GM13977 (cell line): ENCODE data around the gene CNGB1.

ENCODE experiments used
- DNase-seq: peaks from one replicate; pipeline ENCODE4 v3.0.0; 2012; ENCODE audit warnings: low spot score
- in situ Hi-C: fragments of 300-500 bp; cut with MboI; formaldehyde crosslinking; loops from one replicate; pipeline ENCODE4 v1.12.0; 2022; ENCODE audit warnings: low sequenced_read_pairs, low pct_unique_long_range_greater_than_20kb, mixed read lengths, inconsistent platforms; ENCODE audit not compliant: unreplicated experiment
- TF ChIP-seq, protein P1 (sequence below): IDR thresholded peaks from 2 replicates; pipeline ENCODE4 v1.5.1; 2012; ENCODE audit warnings: mild to moderate bottlenecking, control low read depth; ENCODE audit not compliant: insufficient read depth; ENCODE audit errors: extremely low read depth, missing control alignments

CNGB1 gene

DNA sequence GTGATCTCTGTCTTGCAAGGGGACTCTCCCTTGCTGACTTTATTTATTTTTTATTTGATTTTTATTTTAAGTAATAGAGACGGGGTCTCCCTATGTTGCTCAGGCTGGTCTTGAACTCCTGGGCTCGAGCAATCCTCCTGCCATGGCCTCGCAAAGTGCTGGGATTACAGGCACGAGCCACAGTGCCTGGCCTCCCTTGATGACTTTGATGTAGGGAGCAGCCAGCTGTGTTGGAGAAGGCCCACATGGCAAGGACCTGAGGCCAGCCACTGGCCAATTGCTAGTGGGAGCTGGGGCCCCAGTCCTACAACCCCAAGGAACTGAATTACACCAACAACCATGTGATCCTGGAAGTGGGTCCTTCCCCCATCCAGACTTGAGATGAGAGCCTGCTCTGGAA lies 81.8 kb downstream of the CNGB1 start:
- no peak for DNase-seq
- in situ Hi-C loops = no loop called here
- TF ChIP-seq, protein P1, sequence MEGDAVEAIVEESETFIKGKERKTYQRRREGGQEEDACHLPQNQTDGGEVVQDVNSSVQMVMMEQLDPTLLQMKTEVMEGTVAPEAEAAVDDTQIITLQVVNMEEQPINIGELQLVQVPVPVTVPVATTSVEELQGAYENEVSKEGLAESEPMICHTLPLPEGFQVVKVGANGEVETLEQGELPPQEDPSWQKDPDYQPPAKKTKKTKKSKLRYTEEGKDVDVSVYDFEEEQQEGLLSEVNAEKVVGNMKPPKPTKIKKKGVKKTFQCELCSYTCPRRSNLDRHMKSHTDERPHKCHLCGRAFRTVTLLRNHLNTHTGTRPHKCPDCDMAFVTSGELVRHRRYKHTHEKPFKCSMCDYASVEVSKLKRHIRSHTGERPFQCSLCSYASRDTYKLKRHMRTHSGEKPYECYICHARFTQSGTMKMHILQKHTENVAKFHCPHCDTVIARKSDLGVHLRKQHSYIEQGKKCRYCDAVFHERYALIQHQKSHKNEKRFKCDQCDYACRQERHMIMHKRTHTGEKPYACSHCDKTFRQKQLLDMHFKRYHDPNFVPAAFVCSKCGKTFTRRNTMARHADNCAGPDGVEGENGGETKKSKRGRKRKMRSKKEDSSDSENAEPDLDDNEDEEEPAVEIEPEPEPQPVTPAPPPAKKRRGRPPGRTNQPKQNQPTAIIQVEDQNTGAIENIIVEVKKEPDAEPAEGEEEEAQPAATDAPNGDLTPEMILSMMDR = no peak

DNA sequence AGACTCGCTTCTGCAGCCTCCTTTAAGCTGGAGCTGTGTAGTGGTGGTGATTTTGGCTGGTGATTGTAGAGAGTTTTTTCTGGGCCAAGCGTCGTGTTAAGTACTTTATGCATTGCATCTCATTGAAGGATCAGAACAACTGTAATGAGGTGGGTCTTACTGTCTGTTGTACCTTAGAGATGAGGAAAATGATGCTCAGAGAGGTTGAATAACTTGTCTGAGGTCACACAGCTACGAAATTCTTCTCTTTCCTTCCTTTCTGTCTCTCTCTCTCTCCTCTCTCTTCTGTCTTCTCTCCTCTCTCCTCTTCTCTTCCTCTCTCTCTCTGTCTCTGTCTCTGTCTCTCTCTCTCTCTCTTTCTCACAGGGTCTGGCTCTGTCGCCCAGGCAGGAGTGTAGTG lies 82.8 kb downstream of the CNGB1 start:
- in situ Hi-C loops = no loop called here
- no peak for DNase-seq
- TF ChIP-seq, protein P1 = no peak

DNA sequence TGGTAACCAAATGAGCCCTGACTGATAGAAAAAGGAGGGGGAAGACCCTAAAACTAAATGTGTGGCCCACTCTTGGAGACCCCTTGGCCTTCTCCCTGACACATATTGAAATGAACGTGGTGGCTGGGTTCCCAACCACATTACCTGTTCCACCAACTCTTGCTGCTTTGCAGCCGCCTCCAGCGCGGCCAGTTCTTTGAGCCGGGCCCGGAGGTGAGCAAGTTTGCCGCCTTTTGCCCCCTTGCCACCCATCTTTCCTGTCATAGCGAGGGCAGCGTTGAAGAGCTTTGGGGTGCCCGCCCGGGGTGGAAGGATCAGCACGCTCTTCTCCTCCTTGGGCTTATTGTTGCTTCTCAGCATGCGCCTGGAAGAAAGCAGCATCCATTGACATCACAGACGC lies 83.2 kb downstream of the CNGB1 start:
- in situ Hi-C loops = no loop called here
- no peak for DNase-seq
- TF ChIP-seq, protein P1 = no peak

DNA sequence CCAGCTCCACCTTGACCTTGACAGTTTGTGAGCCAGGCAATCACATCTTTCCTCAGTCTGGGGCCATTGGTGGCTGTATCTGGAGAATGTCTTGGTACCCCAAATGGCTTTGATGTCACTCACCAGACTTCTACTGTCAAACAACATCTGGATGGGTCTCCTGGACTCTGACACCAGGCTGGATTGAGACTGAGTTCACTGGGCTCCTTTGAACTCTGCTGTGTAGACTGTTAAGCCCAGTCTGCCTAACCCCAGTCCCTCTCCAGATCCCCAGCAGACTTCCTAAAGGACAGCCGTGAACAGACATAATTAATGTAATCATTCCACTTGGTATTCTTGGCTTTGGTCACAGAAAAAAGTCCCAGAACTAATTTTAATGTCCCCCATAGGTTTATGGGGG lies 84.5 kb downstream of the CNGB1 start:
- TF ChIP-seq, protein P1 = no peak
- in situ Hi-C loops = no loop called here
- no peak for DNase-seq

DNA sequence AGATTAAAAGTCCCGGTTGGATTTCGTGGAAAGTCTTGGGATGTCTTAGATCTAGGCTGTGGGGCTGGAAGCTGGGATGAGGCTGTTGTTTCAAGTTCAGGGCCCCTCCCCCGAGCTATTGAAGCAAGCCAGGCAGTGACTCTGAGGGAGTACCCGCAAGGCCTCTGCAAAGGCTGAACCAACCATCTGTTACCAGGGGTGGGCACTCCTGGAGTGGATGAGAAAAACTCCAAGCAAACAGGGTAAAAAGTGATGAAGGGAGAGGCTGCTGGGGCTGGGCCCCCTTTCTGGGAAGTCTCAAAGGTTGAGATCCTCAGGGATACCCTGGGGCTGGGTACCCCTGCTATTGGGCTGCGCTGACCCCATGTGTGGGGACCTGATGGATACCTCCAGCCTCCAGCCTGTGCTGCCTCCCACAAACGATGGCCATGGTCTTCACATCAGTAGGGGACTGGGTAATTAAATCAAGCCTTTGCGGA lies 86.2 kb downstream of the CNGB1 start:
- DNase-seq = no peak
- TF ChIP-seq, protein P1 = no peak
- in situ Hi-C loops = no loop called here

DNA sequence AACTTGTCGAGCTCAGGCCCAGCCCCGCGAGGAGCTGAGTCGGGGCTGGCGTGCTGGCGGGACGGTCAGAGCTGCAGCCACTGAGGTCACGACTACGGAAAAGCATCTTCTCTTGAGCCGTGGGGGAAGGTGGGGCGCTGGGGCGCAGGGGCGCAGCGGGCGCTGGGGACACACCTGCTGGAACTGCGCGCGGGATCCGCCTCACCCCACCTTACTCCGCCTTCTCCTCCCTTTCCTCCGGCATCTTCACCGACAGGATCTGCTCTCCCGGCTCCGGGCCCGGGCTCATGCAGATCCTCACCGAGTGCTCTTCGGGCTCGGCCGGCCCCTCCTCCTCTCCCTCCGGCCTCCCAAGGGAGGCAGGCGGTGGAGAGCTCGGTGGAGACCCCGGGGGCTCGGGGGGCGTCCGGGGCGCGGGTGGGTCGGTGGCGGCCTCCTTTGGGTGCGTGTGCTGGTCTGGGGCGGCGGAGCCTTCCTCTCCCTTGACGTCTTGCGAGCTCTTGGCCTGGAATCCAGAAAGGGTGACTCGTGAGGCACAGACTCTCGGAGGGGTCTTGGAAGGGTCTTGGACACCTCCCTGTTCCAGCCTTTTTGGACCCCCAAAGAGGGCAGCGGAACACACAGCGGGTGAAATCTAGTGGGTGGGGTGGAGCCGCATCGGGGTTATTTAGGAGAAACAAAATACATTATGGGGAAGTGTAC lies 86.8 kb downstream of the CNGB1 start:
- in situ Hi-C loops = no loop called here
- DNase-seq = no peak
- TF ChIP-seq, protein P1 = no peak
